GM12891 (cell line): ENCODE data around the gene NMS.

Experiments used
- DNase-seq: peaks from one replicate; pipeline ENCODE4 v3.0.0; 2011; ENCODE audit warnings: low spot score; ENCODE audit not compliant: insufficient read length
- FAIRE-seq: peaks from 2 replicates; lab custom pipeline; 2011; peaks lifted over from hg19 to GRCh38; lab: Jason Lieb, UNC
- PAX5 ChIP-seq: IDR thresholded peaks from 2 replicates; pipeline ENCODE4 v1.6.1; 2011; ENCODE audit warnings: low read length, moderate library complexity, mild to moderate bottlenecking; ENCODE audit not compliant: insufficient read depth, severe bottlenecking
- POLR2A ChIP-seq: IDR thresholded peaks from 2 replicates; pipeline ENCODE4 v1.6.1; 2011; ENCODE audit warnings: low read depth, low read length, control low read depth
- POLR2AphosphoS5 ChIP-seq: IDR thresholded peaks from 2 replicates; pipeline ENCODE4 v1.6.1; 2011; ENCODE audit warnings: low read depth, low read length, control low read depth
- POU2F2 ChIP-seq: IDR thresholded peaks from 2 replicates; pipeline ENCODE4 v1.6.1; 2011; ENCODE audit warnings: low read depth, mild to moderate bottlenecking, control low read depth, low read length, moderate library complexity
- SPI1 ChIP-seq: IDR thresholded peaks from 2 replicates; pipeline ENCODE4 v1.6.1; 2011; ENCODE audit warnings: low read depth, low read length, control low read depth
- TAF1 ChIP-seq: IDR thresholded peaks from 2 replicates; pipeline ENCODE4 v1.6.1; 2011; ENCODE audit warnings: low read depth, low read length, control low read depth

Gene NMS

GRCh38 chr2:100522430-100522829 lies 52.1 kb downstream of the NMS start:
- TF ChIP-seq POLR2A (no peak), PAX5 (no peak), SPI1 (no peak), TAF1 (no peak), POLR2AphosphoS5 (no peak), POU2F2 (no peak)
- FAIRE-seq (no peak), DNase-seq (no peak)

- TF ChIP-seq TAF1, result no peak
- TF ChIP-seq POU2F2, result no peak
- TF ChIP-seq POLR2AphosphoS5, result no peak
- TF ChIP-seq POLR2A, result no peak
- no peak for TF ChIP-seq PAX5
- TF ChIP-seq SPI1, result no peak
Measured at GRCh38 chr2:100524331-100524730, 54.0 kb downstream of the NMS start.

GRCh38 chr2:100526868-100527267 lies 56.6 kb downstream of the NMS start:
- DNase-seq (no peak), FAIRE-seq (no peak)
- TF ChIP-seq PAX5 (no peak), POLR2AphosphoS5 (no peak), SPI1 (no peak), TAF1 (no peak), POLR2A (no peak), POU2F2 (no peak)

More at GRCh38 chr2:100524331-100524730, 54.0 kb downstream of the NMS start:
- no peak for DNase-seq
- FAIRE-seq, result no peak

- DNase-seq, result no peak
- FAIRE-seq, result no peak
- no peak for TF ChIP-seq POLR2A
- no peak for TF ChIP-seq TAF1
- no peak for TF ChIP-seq SPI1
Measured at GRCh38 chr2:100527440-100528015, 57.2 kb downstream of the NMS start.

GRCh38 chr2:100529176-100529575 lies 58.9 kb downstream of the NMS start:
- no peak for FAIRE-seq
- DNase-seq, result no peak
- TF ChIP-seq POLR2A (no peak), SPI1 (no peak), PAX5 (no peak), POU2F2 (no peak), TAF1 (no peak)

- DNase-seq, result no peak
- no peak for FAIRE-seq
- no peak for TF ChIP-seq POLR2AphosphoS5
- no peak for TF ChIP-seq SPI1
- TF ChIP-seq TAF1, result no peak
- TF ChIP-seq POLR2A, result no peak
- TF ChIP-seq PAX5, result no peak
- TF ChIP-seq POU2F2, result no peak
Measured at GRCh38 chr2:100529900-100530299, 59.6 kb downstream of the NMS start.
